Liver (tissue), 9 donors: Measurements from ENCODE around the gene ENG. TPM values are rescaled to one million over a fixed set of nuclear protein-coding genes. Genes with fewer than 3 reads are reported as not detected.

Source experiments
- DNase-seq: peaks from one replicate; pipeline ENCODE4 v3.0.0-alpha.2; 2017; ENCODE audit warnings: low spot score
- H3K27ac ChIP-seq, 2 donors: one replicate each; pipeline ENCODE4 v1.7.0; 2013; ENCODE audit warnings: inconsistent platforms in 2 of 2, low read length in 2 of 2, control low read depth in 1 of 2, low read depth in 1 of 2, mild to moderate bottlenecking in 1 of 2
- H3K27me3 ChIP-seq, 4 donors: one replicate each; pipeline versions ENCODE4 v1.6.1 to v1.7.0; 2013; ENCODE audit warnings: low read length in 3 of 4, inconsistent platforms in 1 of 4, mild to moderate bottlenecking in 1 of 4, moderate library complexity in 1 of 4; ENCODE audit not compliant: control insufficient read depth in 4 of 4, insufficient read depth in 4 of 4
- H3K36me3 ChIP-seq, 4 donors: one replicate each; pipeline versions ENCODE4 v1.6.1 to v1.7.0; 2013; ENCODE audit warnings: low read length in 3 of 4, mild to moderate bottlenecking in 3 of 4, low read depth in 1 of 4, moderate library complexity in 1 of 4; ENCODE audit not compliant: control insufficient read depth in 4 of 4, insufficient read depth in 3 of 4
- H3K4me1 ChIP-seq, 4 donors: one replicate each; pipeline versions ENCODE4 v1.6.1 to v1.7.0; 2013; ENCODE audit warnings: low read length in 3 of 4, mild to moderate bottlenecking in 3 of 4, moderate library complexity in 1 of 4; ENCODE audit not compliant: control insufficient read depth in 4 of 4, insufficient read depth in 4 of 4
- H3K4me3 ChIP-seq, 3 donors: one replicate each; pipeline versions ENCODE4 v1.6.1 to v1.7.0; 2013; ENCODE audit warnings: low read length in 3 of 3, control low read depth in 1 of 3, low read depth in 1 of 3, mild to moderate bottlenecking in 1 of 3
- H3K9ac ChIP-seq, 2 donors: one replicate each; pipeline ENCODE4 v1.7.0; 2013; ENCODE audit warnings: low read length in 2 of 2, mild to moderate bottlenecking in 2 of 2, moderate library complexity in 2 of 2, control low read depth in 1 of 2, low read depth in 1 of 2
- H3K9me3 ChIP-seq, 4 donors: one replicate each; pipeline versions ENCODE4 v1.6.1 to v1.7.0; 2013; ENCODE audit warnings: low read length in 3 of 4; ENCODE audit not compliant: control insufficient read depth in 4 of 4
- ATF3 ChIP-seq: IDR thresholded peaks from 2 replicates; pipeline ENCODE4 v1.6.1; 2016; ENCODE audit warnings: antibody characterized with exemption
- CTCF ChIP-seq: fragments of 150-350 bp; IDR thresholded peaks from 2 replicates; pipeline ENCODE4 v1.5.1; 2017; ENCODE audit warnings: improper control_type of control experiment, low read depth, low read length; ENCODE audit not compliant: missing input control
- EGR1 ChIP-seq, 2 donors: IDR thresholded peaks; 2 replicates each; pipeline ENCODE4 v1.6.1; 2016 to 2018; ENCODE audit warnings: antibody characterized with exemption in 2 of 2, low read depth in 2 of 2
- FOXA1 ChIP-seq: IDR thresholded peaks from 2 replicates; pipeline ENCODE4 v1.6.1; 2016; ENCODE audit warnings: antibody characterized with exemption
- FOXA2 ChIP-seq: IDR thresholded peaks from 2 replicates; pipeline ENCODE4 v1.6.1; 2016; ENCODE audit warnings: antibody characterized with exemption
- GABPA ChIP-seq, 2 donors: IDR thresholded peaks in 1 of 2; conservative IDR thresholded peaks in 1 of 2; 2 replicates each; pipeline ENCODE4 v1.6.1; 2016; ENCODE audit warnings: antibody characterized with exemption in 2 of 2, mild to moderate bottlenecking in 1 of 2, moderate library complexity in 1 of 2
- HNF4A ChIP-seq, 2 donors: conservative IDR thresholded peaks; 2 replicates each; pipeline ENCODE4 v1.6.1; 2016; ENCODE audit warnings: antibody characterized with exemption in 2 of 2, mild to moderate bottlenecking in 2 of 2
- HNF4G ChIP-seq: IDR thresholded peaks from 2 replicates; pipeline ENCODE4 v1.6.1; 2016; ENCODE audit warnings: antibody characterized with exemption
- JUND ChIP-seq, 2 donors: IDR thresholded peaks; 2 replicates each; pipeline ENCODE4 v1.6.1; 2016; ENCODE audit warnings: antibody characterized with exemption in 2 of 2
- MAX ChIP-seq: IDR thresholded peaks from 2 replicates; pipeline ENCODE4 v1.6.1; 2016; ENCODE audit warnings: antibody characterized with exemption
- NR2F2 ChIP-seq: IDR thresholded peaks from 2 replicates; pipeline ENCODE4 v1.6.1; 2016; ENCODE audit warnings: antibody characterized with exemption
- RAD21 ChIP-seq, 2 donors: IDR thresholded peaks; 2 replicates each; pipeline ENCODE4 v1.6.1; 2016; ENCODE audit warnings: antibody characterized with exemption in 2 of 2, mild to moderate bottlenecking in 2 of 2
- REST ChIP-seq: IDR thresholded peaks from 2 replicates; pipeline ENCODE4 v1.6.1; 2016; ENCODE audit warnings: antibody characterized with exemption, mild to moderate bottlenecking
- RXRA ChIP-seq, 2 donors: IDR thresholded peaks; 2 replicates each; pipeline ENCODE4 v1.6.1; 2017 to 2018; ENCODE audit warnings: antibody characterized with exemption in 2 of 2, mild to moderate bottlenecking in 1 of 2
- SP1 ChIP-seq: IDR thresholded peaks from 2 replicates; pipeline ENCODE4 v1.6.1; 2018; ENCODE audit warnings: antibody characterized with exemption, mild to moderate bottlenecking
- TAF1 ChIP-seq: conservative IDR thresholded peaks from 2 replicates; pipeline ENCODE4 v1.6.1; 2016; ENCODE audit warnings: antibody characterized with exemption, mild to moderate bottlenecking
- YY1 ChIP-seq: IDR thresholded peaks from 2 replicates; pipeline ENCODE4 v1.6.1; 2016; ENCODE audit warnings: antibody characterized with exemption, mild to moderate bottlenecking
- ZBTB33 ChIP-seq: IDR thresholded peaks from 2 replicates; pipeline ENCODE4 v1.6.1; 2016; ENCODE audit warnings: antibody characterized with exemption
- WGBS: extraction: QIAGEN DNeasy Blood & Tissue Kit; methylation state at CpG from one replicate; pipeline ENCODE4 v1.1.7; 2013; 5-methylcytosine and 5-hydroxymethylcytosine counted together
- polyA plus RNA-seq, 2 donors: library from polyadenylated mRNA; stranded (reverse) in 1 of 2; unstranded in 1 of 2; fragments of 200-250 nt in 1 of 2; fragments of >200 nt in 1 of 2; fragmentation: Nextera tagmentation in 1 of 2; extraction: Ambion mirVana in 1 of 2; gene quantifications; one replicate each; pipeline versions ENCODE4 v1.2.1 to v1.2.3, GENCODE V29; 2013 to 2015
- total RNA-seq, 2 donors: library from RNA; depleted of rRNA; stranded (reverse); fragments of >200 nt; gene quantifications; one replicate each; pipeline ENCODE4 v1.2.3, GENCODE V29; 2014
- donor health status: healthy.
- donor health status: healthy.
- donor health status: healthy.
- donor health status: healthy.
- donor health status: healthy.

The ENG gene
- total and polyA plus RNA-seq, 4 donors, result 12.8 to 91.3 (median 24.2) TPM

GRCh38 chr9:127857278-127857677, 2.8 kb upstream of the ENG start:
- Histone ChIP-seq H3K4me1 (peaks cover 0 to 12% (median 1%) of the 10 kb centered on the region in 4 donors), H3K9me3 (no peaks in the 10 kb centered on the region), H3K36me3 (no peaks in the 10 kb centered on the region), H3K27me3 (no peaks in the 10 kb centered on the region), H3K4me3 (no peak overlapping the region), H3K9ac (no peak overlapping the region), H3K27ac (no peak overlapping the region)
- WGBS, result 47% methylated on average over 4 of the region's 4 CpGs
- DNase-seq, result no peak
- no peak for TF ChIP-seq ATF3
- no peak for TF ChIP-seq HNF4A (conservative IDR thresholded peaks at IDR 0.05)
- TF ChIP-seq RXRA (IDR thresholded peaks at IDR 0.05), result no peak
- TF ChIP-seq NR2F2, result no peak
- TF ChIP-seq CTCF, result no peak
- TF ChIP-seq TAF1, result no peak
- no peak for TF ChIP-seq GABPA (IDR thresholded peaks at IDR 0.05 in 1 of 2, conservative IDR thresholded peaks at IDR 0.05 in 1 of 2)
- TF ChIP-seq FOXA2, result no peak
- TF ChIP-seq FOXA1, result no peak
- TF ChIP-seq MAX, result no peak
- TF ChIP-seq SP1, result no peak
- no peak for TF ChIP-seq RAD21 (IDR thresholded peaks at IDR 0.05)
- TF ChIP-seq HNF4G, result no peak
- no peak for TF ChIP-seq REST
- TF ChIP-seq ZBTB33, result no peak
- no peak for TF ChIP-seq EGR1 (IDR thresholded peaks at IDR 0.05; ENCODE audit: low read depth in 2 of 2)
- TF ChIP-seq JUND (IDR thresholded peaks at IDR 0.05), result no peak
- no peak for TF ChIP-seq YY1
